Fibroblast of mammary gland (primary cell): Measurements from ENCODE around the gene TEAD3.

ENCODE experiments used
- DNase-seq: peaks from one replicate; pipeline ENCODE4 v3.0.0-alpha.2; 2010; ENCODE audit warnings: low read depth
- H3K4me3 ChIP-seq: 2 replicates; pipeline ENCODE4 v1.5.1; 2011; ENCODE audit warnings: low read depth, mild to moderate bottlenecking, low read length, moderate library complexity; ENCODE audit not compliant: control insufficient read depth
- TF ChIP-seq, protein P1 (sequence below): conservative IDR thresholded peaks from 2 replicates; pipeline ENCODE4 v1.5.1; 2011; ENCODE audit warnings: low read depth, low read length, inconsistent platforms; ENCODE audit not compliant: control insufficient read depth, insufficient read depth

Gene TEAD3

DNA sequence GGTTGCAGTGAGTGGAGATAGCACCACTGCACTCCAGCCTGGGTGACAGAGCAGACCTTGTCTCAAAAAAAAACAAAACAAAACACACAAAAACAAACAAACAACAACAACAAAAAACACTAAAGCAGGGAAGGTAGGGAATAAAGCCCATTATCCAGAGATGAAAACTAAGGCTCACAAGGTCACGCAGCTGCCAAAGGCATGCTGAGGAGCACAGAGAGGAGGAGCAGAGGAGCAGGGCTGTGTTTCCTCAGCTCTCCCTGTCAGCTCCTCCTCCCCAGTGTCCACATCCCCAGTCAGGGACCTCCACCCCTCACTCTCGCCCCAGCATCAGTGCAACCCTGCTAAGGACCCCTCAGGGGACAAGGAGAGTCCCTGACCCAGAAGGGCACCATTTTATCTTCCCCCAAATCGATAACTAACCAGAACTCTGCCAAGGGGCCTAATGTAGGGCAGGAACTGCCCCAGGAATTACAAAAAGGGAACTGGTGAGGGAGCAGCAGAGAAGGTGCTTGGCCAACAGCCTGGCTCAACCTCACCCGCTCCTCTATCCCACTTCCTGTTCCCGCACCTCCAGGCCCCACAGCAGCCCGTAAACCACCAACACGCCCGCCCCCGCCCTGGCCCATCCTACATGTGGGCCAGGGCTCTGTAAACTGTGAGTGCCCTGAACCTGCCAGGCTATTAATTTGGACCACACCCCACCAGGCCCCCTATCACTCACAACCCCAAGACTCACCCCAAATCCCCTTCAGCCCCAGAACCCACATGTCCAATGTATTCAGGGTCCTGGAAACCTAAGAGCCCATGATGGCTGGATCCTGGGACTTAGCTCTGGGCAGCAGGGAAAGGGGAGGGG, 9.0 kb downstream of the TEAD3 start:
- DNase-seq, result no peak
- TF ChIP-seq, protein P1, sequence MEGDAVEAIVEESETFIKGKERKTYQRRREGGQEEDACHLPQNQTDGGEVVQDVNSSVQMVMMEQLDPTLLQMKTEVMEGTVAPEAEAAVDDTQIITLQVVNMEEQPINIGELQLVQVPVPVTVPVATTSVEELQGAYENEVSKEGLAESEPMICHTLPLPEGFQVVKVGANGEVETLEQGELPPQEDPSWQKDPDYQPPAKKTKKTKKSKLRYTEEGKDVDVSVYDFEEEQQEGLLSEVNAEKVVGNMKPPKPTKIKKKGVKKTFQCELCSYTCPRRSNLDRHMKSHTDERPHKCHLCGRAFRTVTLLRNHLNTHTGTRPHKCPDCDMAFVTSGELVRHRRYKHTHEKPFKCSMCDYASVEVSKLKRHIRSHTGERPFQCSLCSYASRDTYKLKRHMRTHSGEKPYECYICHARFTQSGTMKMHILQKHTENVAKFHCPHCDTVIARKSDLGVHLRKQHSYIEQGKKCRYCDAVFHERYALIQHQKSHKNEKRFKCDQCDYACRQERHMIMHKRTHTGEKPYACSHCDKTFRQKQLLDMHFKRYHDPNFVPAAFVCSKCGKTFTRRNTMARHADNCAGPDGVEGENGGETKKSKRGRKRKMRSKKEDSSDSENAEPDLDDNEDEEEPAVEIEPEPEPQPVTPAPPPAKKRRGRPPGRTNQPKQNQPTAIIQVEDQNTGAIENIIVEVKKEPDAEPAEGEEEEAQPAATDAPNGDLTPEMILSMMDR, result no peak
- H3K4me3 ChIP-seq, result no peak overlapping the region

DNA sequence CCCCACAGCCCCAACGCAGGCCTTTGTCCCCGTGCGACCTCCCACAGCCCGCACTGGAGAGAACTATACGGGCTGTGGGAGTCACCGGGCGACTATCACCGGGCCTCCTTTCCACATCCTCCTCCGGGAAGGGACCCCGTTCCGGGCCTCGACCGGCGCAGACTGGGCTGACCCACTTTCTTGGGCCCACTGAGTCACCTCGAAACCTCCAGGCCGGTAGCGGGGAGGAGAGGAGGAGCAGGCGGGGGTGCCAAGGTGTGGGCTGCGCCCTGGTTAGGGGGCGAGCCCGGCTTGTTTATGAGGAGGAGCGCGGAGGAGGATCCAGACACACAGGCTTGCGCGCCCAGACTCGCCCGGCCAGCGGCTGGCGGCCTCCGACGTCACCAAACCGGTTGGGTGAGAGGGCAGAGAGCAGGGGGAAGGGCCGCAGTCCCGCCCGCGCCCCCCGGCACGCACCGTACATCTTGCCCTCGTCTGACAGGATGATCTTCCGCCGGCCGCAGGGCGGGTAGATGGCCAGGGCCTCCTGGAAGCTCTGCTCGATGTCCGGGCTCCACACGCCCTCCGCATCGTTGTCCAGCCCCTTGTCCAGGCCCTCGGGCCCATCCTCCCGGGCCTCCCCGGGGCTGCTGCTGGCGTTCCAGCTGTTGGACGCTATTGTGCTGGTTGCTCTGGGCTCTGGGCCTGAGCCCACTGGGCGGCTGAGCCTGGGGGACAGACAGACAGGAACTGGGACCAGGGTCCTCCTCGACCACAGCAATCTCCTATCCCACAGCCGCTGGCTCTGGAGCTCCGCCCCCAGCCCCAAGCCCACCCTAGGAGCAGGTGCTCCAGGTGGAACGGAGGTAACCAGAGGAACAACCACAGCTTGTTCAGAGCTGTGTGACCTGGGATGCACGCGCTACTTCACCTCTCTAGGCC, 10.6 kb downstream of the TEAD3 start:
- no peak for DNase-seq
- H3K4me3 ChIP-seq, result no peak overlapping the region
- TF ChIP-seq, protein P1, result no peak

DNA sequence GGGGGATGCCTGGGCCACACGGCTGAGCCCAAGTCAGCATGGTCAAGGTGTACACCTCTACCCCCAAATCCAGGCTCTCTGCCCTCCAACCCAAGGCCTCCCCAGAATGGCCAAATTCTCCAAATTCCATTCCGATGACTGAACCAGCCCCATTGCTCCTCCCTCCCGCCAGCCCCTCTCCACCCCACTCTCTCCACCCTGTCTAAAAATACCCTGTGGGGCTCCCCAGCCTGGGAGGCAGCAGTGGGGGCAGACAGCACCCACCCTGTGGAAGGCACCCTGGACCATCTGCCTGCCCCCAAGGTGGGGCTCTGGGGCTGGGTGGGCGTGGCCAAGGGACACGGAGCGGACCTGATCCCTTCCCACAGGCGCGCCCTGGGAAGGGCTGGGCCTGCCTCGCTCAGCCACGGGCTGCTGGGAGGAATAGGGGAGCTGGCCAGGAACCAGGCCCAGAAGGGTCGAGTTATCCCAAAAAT, 11.4 kb downstream of the TEAD3 start:
- no peak overlapping the region for H3K4me3 ChIP-seq
- no peak for DNase-seq
- TF ChIP-seq, protein P1, result no peak

DNA sequence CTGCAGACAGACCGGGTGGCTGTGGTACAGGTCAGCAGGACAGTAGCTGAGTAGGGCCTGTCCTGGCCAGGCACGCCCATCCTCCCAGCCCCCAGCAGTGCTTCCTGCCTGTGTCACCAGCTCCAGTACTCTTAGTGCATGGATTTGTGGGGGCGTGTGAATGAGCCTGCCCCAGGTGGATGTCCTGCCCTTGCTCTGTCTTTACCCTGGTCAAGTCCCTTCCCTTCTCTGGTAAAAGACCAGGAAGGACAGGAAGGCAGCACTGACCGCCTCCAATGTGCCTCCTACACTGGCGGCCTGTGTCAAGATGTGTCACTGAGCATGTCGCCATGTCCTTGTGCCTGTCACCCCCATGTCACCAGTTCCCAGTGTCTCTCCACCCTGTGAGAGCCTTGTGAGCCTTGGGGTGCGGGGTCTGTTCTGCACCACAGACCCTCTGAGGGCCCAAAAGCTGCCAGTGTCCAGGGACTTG, 11.9 kb downstream of the TEAD3 start:
- no peak overlapping the region for H3K4me3 ChIP-seq
- DNase-seq, result peak; percentile 51

DNA sequence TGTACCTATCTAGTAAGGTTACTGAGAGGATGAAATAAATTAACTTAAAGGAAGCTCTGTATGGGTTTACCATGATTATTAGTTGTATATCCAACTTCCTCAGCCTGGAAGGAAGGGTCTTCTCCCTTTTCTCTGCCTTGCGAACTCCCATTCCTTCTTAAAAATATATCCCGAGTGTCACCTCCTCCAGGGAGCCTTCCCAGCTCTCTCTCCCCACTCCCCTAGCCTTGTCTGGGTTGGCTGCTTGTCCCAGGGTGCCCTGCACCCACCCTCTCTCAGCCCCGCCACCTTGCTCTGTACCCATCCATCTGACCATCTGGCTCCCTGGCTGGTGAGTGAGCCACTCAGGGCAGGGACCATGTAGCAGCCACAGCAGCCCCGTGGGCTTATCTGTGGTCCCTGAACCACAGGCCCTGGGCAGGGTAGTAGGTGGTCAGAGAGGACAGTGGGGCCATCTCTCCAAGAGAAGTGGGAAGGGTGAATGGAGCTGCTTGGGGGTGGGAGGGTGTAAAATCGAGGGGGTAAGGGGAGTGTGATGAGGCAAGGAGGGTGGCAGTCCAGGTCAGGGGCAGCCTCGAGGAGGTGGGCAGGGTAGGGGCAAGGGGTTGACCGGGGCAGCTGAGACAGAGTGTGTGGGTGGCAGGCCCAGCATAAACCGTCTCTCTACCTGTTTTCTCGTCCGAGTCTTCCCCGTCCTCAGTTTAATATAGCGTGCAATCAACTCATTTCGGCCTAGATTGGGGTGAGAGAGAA, 12.8 kb downstream of the TEAD3 start:
- TF ChIP-seq, protein P1, result no peak
- no peak overlapping the region for H3K4me3 ChIP-seq
- no peak for DNase-seq

More for the DNA sequence above, 11.9 kb downstream of the TEAD3 start:
- TF ChIP-seq, protein P1, result no peak

DNA sequence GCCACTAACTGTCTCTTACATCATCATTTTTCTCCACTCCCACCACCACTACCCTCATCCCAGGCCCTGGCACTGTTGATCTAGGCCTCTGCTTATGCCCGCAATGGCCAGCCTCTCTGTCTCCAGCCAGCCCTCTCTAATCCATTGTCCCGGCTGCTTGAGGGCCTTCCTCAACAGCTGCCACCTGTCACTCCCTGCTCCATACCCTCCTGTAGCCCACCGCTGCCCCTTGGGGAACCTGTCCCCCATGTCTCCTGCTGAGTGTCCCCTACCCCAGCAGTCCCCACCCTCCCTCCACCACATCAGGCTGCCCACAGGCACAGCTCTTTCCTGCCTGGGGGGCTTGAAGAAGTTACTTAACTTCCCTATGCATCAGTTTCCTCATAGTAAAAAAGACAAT, 13.4 kb downstream of the TEAD3 start:
- no peak for DNase-seq
- TF ChIP-seq, protein P1, result no peak
- no peak overlapping the region for H3K4me3 ChIP-seq
